GM21737 (cell line): Measurements from ENCODE around the gene SPX.

Experiments
- ATAC-seq: cut with Tn5 transposase; IDR thresholded peaks from one replicate; pipeline ENCODE4 v1.9.1; 2021; ENCODE audit warnings: mild to moderate bottlenecking, moderate library complexity; ENCODE audit not compliant: unreplicated experiment

The SPX gene, protein sequence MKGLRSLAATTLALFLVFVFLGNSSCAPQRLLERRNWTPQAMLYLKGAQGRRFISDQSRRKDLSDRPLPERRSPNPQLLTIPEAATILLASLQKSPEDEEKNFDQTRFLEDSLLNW

DNA sequence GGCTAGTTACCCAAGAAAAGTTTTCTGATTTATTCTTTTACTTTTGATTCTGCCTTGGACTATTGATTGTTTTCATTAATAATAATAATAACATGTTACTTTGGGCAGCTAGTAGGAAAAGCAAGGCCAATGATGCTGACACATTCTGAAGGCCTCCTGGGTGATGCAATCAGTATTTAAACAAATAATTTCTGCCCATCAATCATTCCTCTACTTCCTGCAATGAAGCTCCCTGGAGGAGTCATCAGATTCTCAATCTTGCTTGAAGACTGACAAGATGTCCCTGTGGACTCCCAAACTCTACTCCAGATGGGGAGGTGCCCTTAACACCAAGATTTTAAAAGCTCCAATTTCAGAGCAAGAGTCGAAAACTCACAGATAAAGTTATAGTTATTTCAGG is at the start of gene SPX:
Gene SPX (plus strand): TSS at position 244 of the 400 bp plus-strand sequence. CDS start 177 bp downstream, outside the sequence.
- no peak for ATAC-seq

DNA sequence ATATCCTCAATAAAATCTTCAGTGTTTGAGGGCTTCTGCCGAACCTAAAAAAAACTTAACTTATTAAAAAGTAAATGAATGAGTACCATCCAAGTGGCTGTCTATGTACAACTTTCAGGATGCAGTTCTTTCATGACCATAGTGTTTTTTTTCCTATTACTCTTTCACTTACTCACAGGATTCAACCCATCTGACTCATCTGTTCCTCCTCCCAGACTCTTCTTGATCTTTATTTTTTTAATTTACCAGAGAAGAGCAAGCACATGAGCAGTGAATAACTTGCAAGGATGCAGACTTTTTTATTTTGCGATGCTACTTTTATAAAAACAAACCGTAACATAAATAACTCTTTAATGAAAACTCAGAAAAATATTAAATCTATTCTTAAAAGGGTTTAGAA is 49.1 kb upstream of the SPX start:
- no peak for ATAC-seq

DNA sequence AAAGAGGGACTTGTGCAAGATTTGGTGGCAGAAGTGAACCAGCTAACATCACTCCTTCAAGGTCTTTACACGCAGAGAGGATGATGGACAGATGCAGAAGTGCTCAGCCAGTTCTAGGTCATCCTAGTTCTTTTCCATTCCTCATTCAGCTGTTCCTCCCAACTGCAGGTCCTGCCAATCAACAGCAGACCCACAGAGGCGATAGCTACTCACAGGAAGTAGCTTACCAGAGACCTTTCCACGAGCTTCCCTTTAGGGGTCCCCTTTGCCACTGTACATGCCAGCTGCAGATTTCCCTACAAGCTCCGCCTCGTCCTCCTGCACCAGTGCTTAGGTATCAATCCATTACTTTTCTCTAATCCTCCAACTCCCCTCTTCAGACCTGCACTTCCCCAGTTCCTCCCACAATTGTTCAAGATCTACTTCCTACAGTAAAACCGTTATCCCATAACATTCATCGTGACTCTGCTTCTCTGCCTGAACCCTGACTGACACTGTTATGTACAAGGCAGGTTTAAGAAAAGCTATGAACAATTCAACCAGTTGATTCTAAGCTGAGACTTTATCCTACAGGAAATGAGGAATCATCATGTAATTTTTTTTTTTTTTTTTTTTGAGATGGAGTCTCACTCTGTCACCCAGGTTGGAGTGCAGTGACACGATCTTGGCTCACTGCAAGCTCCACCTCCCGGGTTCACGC is 47.2 kb upstream of the SPX start:
- no peak for ATAC-seq

DNA sequence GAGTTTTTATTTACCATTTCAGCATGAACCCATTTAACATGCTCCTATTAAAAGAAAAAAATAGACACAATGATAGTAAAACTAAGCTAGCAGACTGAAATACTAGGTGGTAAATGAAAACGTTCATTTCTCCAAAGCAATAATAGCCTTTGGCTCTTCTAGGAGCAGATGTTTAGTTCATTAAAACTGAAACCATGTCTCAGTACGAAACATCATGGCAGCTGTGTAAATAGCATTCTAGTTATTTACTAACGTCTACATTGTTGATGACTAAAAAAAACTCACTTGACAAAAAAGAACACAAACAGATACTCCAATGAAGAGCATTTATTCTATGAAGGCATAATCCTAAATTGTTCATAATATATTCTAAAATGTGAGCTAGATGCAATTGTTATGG is 42.6 kb upstream of the SPX start:
- no peak for ATAC-seq

DNA sequence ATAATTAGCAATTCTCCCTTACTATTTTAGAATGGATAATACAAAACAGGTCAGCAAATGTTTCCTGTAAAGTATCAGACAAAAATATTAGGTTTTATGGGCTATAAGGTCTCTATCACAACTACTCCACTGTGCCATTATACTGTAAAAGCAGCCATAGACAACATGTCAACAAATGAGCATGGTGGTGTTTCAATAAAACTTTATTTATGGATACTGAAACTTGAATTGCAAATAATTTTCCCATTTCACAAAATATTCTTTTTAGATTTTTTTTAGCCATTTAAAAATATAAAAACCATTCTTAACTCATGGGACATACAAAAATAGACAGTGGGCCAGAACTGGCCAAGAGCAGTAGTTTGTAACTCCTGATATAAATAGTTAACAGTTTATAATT is 40.1 kb upstream of the SPX start:
- ATAC-seq: no peak

DNA sequence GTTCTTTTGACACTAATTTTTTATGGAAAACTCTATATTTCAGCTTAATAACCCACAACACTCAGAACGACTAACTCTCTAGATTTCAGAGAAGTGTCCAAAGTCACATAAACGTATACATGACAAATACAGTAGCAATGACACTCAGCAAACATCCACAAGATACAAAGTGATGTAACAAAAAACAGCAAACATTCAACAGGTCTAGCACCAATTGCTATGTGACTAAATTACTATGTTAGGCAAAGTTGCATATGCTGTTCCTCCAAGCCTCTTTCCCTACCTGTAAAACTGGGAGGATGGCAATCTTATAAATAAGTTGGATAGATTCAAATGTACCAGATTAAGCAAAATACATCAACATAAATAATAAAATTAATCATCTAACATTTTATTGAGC is 26.3 kb upstream of the SPX start:
- no peak for ATAC-seq

DNA sequence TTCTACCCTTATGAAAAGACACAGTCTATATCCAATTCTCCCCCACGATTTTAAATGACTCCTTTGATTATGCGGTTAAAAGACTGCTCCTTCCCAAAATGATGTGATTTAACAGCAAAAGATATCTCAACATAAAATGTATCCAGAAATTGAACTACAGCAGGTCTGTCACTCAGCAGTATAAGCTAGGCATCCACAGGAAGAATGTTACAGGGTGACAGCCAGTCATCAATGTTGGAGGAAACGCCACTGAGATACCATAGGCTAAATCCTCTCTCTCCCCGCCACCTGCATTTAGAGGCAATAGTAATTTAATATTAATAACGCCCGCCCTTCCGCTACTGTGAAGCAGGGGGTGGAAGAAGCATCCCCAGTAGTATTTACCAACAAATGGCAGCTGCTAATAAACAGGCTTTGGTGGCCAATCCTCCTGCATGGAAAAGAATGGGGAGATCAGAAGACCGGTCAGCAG is 25.3 kb upstream of the SPX start:
- ATAC-seq: peak; percentile 7

DNA sequence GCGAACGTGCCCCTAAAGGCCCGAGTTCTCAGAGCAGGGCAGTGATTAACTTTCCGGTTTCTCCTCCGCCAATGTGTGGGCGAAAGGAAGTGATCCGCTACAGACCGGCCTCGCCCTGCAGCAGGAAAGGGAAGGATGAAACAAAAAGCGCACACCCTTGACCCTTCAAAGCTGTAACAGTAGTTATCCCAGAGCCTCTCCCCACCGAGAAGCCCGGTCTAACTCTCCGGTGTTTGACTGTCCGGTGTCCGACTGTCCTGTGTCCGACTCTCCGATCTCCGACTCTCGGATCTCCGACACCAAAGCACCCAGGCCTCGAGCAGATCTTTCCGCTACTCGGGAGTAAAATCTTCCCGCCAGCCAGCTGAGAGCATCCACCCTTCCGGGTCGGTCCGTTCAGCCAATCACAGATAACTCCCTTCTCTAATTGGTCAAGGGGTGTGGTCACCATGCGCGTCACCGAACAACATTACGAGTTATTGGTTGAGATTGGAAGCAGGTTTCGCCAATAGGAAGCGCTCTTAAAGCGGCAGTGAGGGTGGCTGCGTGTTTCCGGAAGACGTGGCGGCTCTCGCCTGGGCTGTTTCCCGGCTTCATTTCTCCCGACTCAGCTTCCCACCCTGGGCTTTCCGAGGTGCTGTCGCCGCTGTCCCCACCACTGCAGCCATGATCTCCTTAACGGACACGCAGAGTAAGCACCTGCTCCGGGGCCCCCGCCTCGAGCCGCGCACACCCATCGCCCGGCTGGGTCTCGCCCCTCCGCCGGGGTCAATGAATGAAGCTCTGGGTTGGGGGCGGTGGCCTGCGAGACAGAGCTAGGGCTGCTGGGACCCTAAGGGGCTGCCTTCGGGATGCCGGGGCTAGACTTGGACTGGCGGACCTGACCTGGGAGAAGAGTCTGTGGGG is 24.6 kb upstream of the SPX start, which contains the start of the genes GOLT1B and RECQL:
Gene GOLT1B (plus strand): TSS at position 532 of the 906 bp plus-strand sequence. CDS start 135 bp downstream, at position 667.
Gene RECQL (minus strand): TSS at position 378 of the 906 bp plus-strand sequence. CDS start 2,065 bp downstream, outside the sequence.
- peak; percentile 99 for ATAC-seq

DNA sequence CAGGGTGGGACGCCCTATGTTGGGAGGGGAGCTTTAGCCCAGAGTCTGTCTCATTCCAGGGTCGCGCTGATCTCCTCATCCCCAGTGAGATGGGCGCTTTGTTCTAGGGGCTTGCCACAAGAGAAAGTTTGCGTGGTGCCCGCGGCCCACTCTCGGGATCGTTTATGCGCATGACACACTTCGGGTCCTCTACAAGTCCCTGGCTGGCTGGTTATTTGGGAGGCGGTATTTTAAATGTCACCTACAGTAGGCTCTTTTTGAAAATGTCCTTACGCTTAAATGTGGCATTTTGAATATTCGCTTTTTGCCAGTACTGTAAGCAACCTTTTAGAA is 24.0 kb upstream of the SPX start:
- ATAC-seq: peak; percentile 6

DNA sequence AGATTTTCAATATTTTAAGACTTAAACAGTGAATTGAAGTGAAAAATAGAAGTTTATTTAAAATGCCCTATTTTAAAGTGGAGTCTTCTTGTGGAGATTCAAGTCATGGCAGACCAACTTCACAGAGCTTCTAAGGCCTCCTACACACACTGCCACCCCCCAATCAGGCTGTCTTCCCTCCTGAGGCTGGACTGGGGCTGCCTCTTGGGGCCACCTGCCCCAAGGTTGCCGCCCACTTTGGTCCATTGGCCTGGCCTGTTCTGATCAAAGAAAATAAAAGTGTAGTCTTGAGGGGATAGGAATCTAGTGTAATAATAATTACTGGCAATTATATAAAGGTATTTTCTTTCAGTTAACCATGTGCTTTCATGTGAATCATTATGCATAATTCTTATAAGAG is 23.2 kb upstream of the SPX start:
- no peak for ATAC-seq

DNA sequence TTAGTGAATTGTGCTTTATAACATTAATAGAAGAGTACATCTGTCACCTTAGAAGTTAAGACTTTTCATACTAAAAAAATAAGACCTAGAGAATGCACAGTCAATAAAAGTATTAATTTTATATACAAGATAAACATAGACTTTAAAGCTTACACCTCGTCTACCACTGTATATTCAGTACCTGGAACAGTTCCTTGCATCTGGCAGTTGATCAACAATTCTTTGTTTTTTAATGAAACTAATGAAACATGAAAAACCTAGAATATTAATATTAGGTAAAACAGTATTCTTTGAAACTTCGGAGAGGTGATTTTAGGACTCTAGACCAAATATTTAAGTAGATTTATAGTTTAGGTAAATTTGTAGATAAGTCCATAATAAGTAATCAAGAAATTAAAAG is 20.2 kb upstream of the SPX start:
- ATAC-seq: no peak

DNA sequence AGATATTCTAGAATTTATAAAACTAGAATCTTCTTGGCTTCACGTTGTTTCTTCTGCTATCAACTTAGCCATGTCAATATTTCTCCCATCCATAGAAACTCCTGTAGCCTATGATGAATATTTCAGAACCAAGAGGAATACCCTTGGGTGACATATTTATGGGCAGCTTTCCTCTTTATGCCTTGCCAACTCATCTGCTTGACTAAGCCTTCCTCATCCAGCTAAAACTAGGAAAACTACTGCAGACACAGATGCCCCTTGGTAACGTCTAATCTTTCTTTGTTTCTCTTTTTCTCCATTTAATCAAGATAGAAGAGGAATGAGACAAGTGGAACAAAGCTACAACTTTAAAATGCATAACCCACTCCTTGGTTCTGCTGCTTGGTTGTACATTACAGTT is 18.2 kb upstream of the SPX start:
- no peak for ATAC-seq

DNA sequence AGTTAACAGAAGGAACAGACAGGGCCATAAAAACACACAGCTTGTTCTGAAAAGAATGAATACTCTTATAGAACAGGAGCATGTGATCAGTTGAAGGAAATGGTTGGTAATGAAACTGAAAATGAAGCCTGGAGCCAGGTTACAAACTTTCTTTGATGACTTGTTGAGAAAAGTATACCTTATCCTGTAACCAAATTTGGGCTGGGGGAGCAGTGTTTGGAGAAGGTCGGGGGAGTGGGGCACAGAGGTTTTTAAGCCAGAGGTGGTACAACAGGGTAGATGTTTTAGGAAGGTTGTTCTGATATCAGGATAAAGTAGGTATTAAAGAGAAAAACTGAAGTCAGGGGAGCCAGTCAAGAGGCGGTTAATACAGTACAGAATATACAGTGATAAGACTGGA is 16.3 kb upstream of the SPX start:
- peak; percentile 90 for ATAC-seq

DNA sequence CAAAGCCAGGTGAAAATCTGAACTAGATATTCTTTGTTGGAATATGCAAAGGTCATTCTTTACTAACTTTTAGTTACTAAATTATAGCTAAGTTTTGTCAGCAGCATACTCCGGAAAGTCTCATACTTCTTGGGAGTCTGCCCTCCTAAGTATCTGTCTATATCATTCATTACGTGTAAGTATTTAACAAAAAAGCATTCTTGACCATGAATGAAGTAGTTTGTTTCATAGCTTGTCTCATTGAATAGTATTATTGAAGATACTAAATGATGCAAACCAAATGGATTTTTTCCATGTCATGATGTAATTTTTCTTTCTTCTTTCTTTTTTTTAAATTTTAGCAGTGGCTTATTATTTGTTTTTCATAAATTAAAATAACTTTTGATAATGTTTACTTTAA is 9.8 kb upstream of the SPX start:
- no peak for ATAC-seq

DNA sequence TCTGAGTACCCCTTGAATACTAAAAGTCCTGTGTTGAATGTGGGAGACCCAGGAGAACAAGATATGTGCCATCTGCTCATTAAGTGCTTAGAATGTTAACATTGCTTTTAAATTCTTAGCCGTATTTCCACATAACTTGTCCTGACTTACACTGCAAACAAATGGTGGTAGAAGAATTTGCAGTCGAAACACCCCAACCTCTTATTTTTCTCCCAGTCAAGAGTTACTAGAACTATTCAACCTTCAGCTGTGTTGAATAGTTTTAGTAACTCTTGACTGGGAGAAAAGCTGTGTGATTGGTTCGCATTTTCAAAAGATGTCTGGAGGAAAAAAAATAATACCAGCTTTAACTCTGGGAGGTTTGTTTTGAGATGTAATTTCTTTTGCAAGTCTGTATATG is 7.6 kb upstream of the SPX start:
- ATAC-seq: no peak

DNA sequence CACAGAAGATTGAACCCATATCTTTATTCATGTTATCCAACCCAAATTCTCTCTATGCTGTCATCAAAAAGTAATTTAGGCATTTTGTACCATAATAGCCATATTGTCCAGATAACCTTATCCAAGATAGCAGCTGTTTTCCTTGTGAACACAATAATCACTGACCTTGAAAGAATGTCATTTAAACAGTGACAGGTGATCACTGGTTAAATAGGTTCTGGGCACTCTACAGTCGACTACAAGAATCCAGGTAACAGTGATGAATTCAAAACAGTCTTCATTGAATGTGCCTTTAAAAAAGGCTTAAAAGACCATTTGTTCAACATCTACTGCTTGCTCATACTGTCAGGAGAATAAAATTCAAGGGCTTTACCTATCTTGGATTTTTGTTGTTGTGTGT is 4.6 kb upstream of the SPX start:
- ATAC-seq: no peak

DNA sequence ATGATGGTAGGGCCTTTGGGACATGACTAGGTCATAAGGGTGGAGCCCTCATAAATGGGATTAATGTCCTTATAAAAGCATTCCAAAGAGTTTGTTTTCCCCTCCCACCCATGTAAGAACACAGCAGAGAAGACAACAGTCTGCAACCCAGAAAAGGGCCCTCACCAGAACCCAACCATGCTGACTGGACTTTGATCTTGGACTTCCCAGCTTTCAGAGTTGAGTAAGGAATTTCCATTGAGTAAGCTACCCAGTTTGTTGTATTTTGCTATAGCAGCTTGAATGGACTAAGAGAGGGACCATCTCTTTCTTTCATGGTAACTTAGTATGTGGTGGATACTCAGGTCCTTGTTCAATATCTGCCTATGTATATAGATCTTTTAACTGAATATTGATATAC is 2.9 kb upstream of the SPX start:
- ATAC-seq: no peak

DNA sequence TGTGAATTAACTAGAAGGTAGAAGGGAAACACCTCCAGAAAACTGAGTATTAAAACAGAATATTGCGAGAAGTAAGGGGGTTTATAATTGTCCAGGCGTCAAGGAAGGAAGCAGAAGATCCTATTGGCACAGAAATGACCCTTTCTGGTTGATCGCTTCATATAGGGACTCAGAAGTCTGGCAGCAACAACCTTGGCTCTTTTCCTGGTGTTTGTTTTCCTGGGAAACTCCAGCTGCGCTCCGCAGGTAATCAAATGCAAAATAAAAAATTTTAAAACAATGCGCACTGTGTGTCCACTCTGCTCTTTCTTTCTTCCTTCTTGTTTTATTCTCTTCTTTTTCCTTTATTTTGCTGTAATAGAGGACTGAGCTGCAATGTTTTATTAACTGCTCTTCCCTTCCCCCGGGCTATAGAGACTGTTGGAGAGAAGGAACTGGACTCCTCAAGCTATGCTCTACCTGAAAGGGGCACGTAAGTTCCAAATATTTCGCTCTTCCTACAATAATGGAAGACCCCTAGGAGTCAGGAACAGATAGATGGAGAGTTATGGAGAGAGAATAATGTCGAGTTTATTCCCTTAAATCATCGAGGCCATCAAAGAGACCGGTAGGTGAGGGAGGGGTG is 737 bp downstream of the SPX start:
- ATAC-seq: no peak

DNA sequence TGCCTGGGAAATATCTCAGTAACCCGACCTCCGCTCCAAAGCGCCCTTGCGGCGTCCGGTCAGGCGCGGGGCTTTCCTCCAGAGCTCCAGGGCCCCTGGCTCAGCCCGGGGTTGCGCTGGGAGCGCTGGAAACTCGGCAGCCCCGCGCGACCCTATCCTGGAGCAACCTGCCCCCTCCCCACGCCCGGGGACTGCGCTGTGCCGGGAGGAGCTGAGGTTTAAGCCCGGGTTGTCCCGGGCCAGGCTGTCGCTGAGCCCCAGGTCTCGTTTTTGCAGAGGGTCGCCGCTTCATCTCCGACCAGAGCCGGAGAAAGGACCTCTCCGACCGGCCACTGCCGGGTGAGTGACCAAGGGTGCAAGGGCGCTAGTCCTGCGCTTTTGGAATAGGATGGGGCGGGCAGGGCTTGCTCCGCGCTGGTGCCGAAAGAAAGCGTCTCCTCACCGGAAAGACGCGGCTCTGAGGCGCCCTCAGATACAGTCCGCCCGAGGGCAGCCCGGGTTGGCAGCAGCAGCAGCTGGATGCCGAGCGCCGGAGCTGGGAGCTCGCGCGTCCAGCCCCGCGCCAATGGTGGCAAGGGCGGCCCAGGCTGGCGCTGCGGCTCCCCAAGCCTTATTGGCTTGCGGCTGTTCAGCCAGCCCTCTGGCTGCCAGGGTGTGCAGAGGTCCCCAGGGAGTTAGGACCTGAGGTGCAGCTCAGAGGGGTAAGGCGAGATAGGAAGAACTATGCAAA is 1.5 kb downstream of the SPX start:
- peak; percentile 99 for ATAC-seq

DNA sequence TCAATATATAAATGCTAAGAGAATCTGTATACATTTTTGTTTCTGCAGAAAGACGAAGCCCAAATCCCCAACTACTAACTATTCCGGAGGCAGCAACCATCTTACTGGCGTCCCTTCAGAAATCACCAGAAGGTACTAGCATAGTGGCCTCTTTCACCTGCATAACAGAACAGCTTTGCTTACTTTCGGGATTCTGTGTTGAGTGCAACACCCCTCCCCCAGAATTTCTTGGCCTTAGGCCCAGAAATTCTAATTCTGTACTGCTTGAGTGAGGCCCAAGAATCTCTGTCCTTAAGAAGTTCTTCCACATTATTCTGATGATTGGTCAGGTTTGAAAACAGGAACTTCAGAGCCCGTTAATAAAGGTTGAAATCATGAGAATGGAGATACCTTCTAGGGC is 2.9 kb downstream of the SPX start:
- no peak for ATAC-seq

DNA sequence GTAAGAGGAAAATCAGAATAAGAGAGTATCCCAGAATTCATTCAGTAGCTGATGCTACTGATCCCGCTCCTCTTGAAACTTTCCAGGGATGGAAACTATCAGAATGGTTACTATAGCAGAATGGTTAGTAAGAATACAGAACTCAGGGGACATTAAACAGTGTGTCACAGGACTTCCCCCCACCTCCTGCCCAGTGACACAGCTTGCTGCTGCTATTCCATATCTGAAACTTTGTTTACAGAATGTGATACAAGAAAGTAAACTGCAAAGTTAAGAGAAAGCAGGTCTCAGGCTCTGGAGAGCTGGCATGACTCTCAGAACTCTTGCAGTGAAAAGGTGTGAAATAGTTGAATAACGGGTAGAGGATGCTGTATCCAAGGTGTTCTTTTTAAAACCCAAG is 3.4 kb downstream of the SPX start:
- ATAC-seq: no peak
